ENCODE measurements around the gene SELENOS.

GRCh38 chr15:101232677-101233076, 44.6 kb downstream of the SELENOS start:
- TF ChIP-seq CTCF (IDR thresholded peaks at IDR 0.05; ENCODE audit: low read length) (no peak), EZH2 (IDR thresholded peaks at IDR 0.05; ENCODE audit: borderline replicate concordance, low read length) (no peak)
